Testis (tissue), 3 donors: ENCODE measurements around the gene HES5. TPM values are rescaled to one million over a fixed set of nuclear protein-coding genes. Genes with fewer than 3 reads are reported as not detected.

Experiments
- DNase-seq: peaks from one replicate; pipeline ENCODE4 v3.0.0-alpha.2; 2019
- H3K27ac ChIP-seq, 2 donors: fragments of 200-600 bp; sonication (generic); one replicate each; pipeline ENCODE4 v1.5.1; 2019
- H3K27me3 ChIP-seq: fragments of 200-600 bp; sonication (generic); one replicate; pipeline ENCODE4 v1.5.1; 2019
- H3K36me3 ChIP-seq: fragments of 200-600 bp; sonication (generic); one replicate; pipeline ENCODE4 v1.5.1; 2017; ENCODE audit warnings: low read depth; ENCODE audit errors: missing control alignments
- H3K4me1 ChIP-seq: fragments of 200-600 bp; sonication (generic); one replicate; pipeline ENCODE4 v1.5.1; 2019
- H3K4me3 ChIP-seq, 2 donors: fragments of 200-600 bp; sonication (generic); one replicate each; pipeline ENCODE4 v1.5.1; 2017 to 2019
- H3K9me3 ChIP-seq: fragments of 200-600 bp; sonication (generic); one replicate; pipeline ENCODE4 v1.5.1; 2017
- POLR2A ChIP-seq: fragments of 450-650 bp; IDR thresholded peaks from one replicate; pipeline ENCODE4 v1.6.1; 2017; ENCODE audit warnings: antibody characterized with exemption, mild to moderate bottlenecking, moderate library complexity
- WGBS, 2 donors: methylation state at CpG; one replicate each; pipeline ENCODE4 v1.1.5; 2018; 5-methylcytosine and 5-hydroxymethylcytosine counted together
- intact Hi-C: fragments of 100-400 bp; cut with DNase I; formaldehyde crosslinking; loops from one replicate; pipeline ENCODE4 v1.15.1; 2023; ENCODE audit warnings: low total_unique reads
- polyA plus RNA-seq: library from polyadenylated mRNA; stranded (reverse); fragments of 350-450 nt; fragmentation: Illumina TruSeq; extraction: RNeasy Lipid Tissue Mini Kit (QIAGEN cat#74804); gene quantifications from one replicate; pipeline ENCODE4 v1.2.3, GENCODE V29; 2014; ENCODE audit warnings: low read depth, low replicate concordance; ENCODE audit not compliant: insufficient read depth
- total RNA-seq, 2 donors: library from RNA; depleted of rRNA; stranded (reverse); fragments of >200 nt; gene quantifications; one replicate each; pipeline ENCODE4 v1.2.3, GENCODE V29; 2016
- TF ChIP-seq, protein P1 (sequence below), 3 experiments: fragments of 450-650 bp in 2 of 3; fragments of 200-600 bp in 1 of 3; sonication (generic) in 1 of 3; IDR thresholded peaks; one replicate each; pipeline ENCODE4 v1.5.1; 2016 to 2019; ENCODE audit warnings: antibody characterized with exemption in 3 of 3, mild to moderate bottlenecking in 2 of 3, moderate library complexity in 1 of 3

HES5 gene
- total and polyA plus RNA-seq, 3 donors from 2014 or later, result 1.1 to 4.2 (median 2.8) TPM

DNA sequence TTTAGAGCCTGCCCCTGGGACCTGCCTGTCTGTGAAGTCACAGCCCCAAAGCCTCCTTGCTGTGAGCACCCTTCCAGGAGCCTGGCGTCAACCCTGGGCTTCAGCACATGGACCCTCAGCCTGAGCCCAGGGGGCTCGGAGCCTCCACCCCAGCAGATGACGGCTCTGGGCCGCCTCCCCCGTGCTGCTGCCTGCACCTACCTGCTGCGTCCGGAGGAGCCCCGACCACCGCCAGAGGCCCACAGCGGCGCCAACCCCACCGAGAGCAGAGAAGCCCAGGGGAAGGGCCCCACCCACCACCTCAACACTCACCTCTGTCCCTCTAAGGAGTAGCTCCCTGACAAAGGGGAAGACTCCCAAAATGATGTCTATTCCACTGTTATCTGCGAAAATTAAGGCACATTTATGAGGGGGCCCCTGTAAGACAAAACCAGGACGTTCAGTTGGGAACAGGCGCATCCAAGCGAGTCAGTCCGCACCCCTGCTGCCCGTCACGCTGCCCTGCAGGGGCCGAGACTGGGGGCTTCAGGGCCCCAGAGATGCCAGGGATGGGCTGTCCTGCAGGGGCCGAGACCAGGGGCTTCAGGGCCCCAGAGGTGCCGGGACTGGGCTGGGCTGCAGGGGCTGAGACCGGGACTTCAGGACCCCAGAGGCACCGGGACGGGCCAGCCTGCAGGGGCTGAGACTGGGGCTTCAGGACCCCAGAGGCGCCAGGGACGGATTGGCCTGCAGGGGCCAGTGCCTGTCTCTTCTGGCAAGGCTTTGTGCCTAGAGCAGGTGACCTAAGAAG is 19.5 kb downstream of the HES5 start:
- DNase-seq, result no peak
- TF ChIP-seq POLR2A, result no peak
- TF ChIP-seq, protein P1, sequence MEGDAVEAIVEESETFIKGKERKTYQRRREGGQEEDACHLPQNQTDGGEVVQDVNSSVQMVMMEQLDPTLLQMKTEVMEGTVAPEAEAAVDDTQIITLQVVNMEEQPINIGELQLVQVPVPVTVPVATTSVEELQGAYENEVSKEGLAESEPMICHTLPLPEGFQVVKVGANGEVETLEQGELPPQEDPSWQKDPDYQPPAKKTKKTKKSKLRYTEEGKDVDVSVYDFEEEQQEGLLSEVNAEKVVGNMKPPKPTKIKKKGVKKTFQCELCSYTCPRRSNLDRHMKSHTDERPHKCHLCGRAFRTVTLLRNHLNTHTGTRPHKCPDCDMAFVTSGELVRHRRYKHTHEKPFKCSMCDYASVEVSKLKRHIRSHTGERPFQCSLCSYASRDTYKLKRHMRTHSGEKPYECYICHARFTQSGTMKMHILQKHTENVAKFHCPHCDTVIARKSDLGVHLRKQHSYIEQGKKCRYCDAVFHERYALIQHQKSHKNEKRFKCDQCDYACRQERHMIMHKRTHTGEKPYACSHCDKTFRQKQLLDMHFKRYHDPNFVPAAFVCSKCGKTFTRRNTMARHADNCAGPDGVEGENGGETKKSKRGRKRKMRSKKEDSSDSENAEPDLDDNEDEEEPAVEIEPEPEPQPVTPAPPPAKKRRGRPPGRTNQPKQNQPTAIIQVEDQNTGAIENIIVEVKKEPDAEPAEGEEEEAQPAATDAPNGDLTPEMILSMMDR (IDR thresholded peaks at IDR 0.05), result no peak
- Histone ChIP-seq H3K4me1 (no peaks in the 10 kb centered on the region), H3K9me3 (no peaks in the 10 kb centered on the region), H3K27me3 (no peaks in the 10 kb centered on the region), H3K4me3 (no peak overlapping the region), H3K27ac (no peak overlapping the region), H3K36me3 (no peaks in the 10 kb centered on the region)
- 86 to 92% methylated on average over 15 to 27 of the region's 27 CpGs for WGBS, 2 donors
- intact Hi-C loops, result no loop called here

DNA sequence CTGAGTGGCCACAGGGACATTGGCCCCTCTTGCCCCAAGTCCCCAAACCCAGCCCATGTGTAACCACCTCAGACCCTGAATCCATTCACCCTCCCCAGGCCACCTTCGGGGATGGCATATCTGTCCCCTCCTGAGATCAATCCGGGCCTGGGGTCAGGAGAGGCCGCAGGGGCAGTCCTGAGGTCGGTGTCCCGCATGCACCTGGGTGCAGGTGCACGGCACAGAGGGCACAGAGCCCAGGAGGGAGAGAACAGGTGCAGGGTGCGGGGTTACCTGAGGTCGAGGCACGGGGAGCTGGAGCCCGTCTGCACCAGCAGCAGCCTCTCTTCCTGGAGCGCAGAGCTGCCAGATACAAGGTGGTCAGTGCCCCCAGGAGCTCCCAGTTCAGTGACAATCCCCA is 20.5 kb downstream of the HES5 start:
- no peak overlapping the region for H3K4me3 ChIP-seq
- DNase-seq, result no peak
- no peaks in the 10 kb centered on the region for H3K9me3 ChIP-seq
- WGBS, 2 donors, result 89% methylated on average over 11 of the region's 11 CpGs; no CpG with 5 or more reads in 1 of the 2 donors
- no peaks in the 10 kb centered on the region for H3K4me1 ChIP-seq
- intact Hi-C loops, result no loop called here
- no peaks in the 10 kb centered on the region for H3K36me3 ChIP-seq
- TF ChIP-seq POLR2A, result no peak
- TF ChIP-seq, protein P1 (IDR thresholded peaks at IDR 0.05), result no peak
- H3K27ac ChIP-seq, result no peak overlapping the region
- no peaks in the 10 kb centered on the region for H3K27me3 ChIP-seq

DNA sequence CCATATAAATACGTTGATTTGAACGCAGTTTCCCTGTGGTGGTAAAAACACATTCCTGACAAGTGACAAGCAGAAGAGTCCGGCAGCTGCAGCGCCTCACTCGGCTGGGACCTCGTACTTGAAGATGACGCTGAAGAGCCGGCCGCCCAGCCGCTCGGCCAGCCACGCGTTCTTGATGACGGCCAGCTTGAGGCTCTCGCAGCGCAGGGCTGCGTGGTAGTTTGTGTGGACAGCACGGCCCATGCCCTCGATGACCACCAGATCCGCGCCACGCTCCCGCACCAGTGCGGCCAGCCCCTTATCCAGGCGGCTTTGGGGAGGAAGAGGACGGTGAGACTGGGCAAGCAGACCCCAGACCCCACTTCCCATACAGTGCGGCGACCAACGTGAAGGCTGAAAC is 21.3 kb downstream of the HES5 start:
- H3K9me3 ChIP-seq, result no peaks in the 10 kb centered on the region
- no peak for TF ChIP-seq POLR2A
- TF ChIP-seq, protein P1 (IDR thresholded peaks at IDR 0.05), result no peak
- H3K36me3 ChIP-seq, result no peaks in the 10 kb centered on the region
- H3K4me3 ChIP-seq, result no peak overlapping the region
- intact Hi-C loops, result no loop called here
- no peaks in the 10 kb centered on the region for H3K4me1 ChIP-seq
- H3K27me3 ChIP-seq, result no peaks in the 10 kb centered on the region
- WGBS, 2 donors, result 94 to 96% methylated on average over 18 to 29 of the region's 29 CpGs
- no peak overlapping the region for H3K27ac ChIP-seq
- DNase-seq, result no peak

DNA sequence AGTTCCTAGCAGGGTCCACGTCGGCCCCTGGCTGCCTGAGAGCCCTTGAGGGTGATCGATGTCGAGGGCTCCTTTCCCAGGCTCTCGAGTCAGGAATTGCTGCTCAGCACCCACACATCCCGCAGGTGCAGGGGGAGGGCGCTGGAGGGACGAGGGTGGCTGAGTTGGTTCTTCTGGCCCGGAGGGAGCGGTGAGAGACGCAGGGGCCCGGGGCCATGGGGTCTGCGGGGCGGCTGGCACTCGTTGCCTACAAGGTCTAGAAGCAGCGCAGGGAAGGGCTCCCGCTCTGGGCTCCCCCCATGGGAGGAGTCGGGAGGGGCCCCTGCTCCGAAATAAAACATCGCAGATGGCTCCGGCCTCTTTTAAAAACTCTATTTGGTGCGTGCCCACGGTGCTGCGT is 21.9 kb downstream of the HES5 start:
- Histone ChIP-seq H3K27me3 (no peaks in the 10 kb centered on the region), H3K36me3 (no peaks in the 10 kb centered on the region), H3K4me3 (no peak overlapping the region), H3K27ac (no peak overlapping the region), H3K4me1 (no peaks in the 10 kb centered on the region), H3K9me3 (no peaks in the 10 kb centered on the region)
- TF ChIP-seq, protein P1 (IDR thresholded peaks at IDR 0.05), result no peak
- no peak for TF ChIP-seq POLR2A
- 82 to 85% methylated on average over 17 to 24 of the region's 24 CpGs for WGBS, 2 donors
- intact Hi-C loops, result no loop called here
- no peak for DNase-seq

DNA sequence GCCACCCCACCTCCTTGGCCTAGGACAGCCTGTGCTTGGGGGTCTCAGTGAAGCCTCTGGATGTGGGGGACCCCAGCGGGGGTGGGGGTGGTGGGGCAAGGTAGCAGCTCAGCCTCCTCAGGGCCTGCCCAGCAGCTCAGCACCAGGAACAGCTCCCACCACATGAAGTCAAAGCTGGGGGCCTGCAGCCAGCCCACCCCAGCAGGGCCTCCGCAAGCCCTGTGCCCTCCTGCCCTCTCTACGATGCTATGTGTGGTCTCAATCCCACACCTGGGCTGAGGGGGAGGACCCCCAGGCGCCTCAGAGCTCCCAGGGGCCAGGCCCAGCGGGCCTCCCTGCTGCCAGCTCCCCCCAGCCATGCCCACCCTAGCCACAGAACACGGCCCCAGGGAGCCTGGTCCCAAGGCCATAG is 22.3 kb downstream of the HES5 start:
- Histone ChIP-seq H3K4me3 (no peak overlapping the region), H3K27me3 (no peaks in the 10 kb centered on the region), H3K4me1 (no peaks in the 10 kb centered on the region), H3K36me3 (no peaks in the 10 kb centered on the region), H3K9me3 (no peaks in the 10 kb centered on the region), H3K27ac (no peak overlapping the region)
- no peak for TF ChIP-seq POLR2A
- TF ChIP-seq, protein P1 (IDR thresholded peaks at IDR 0.05), result no peak
- intact Hi-C loops, result no loop called here
- DNase-seq, result no peak
- WGBS, 2 donors, result 63 to 78% methylated on average over 3 to 5 of the region's 6 CpGs
